Glutamatergic neuron (in vitro differentiated cells): ENCODE data around the gene IRF6. TPM values are rescaled to one million over a fixed set of nuclear protein-coding genes. Genes with fewer than 3 reads are reported as not detected.
"Not testable (repeated sequence)": the region's sequence is repeated elsewhere in the genome, so short reads cannot be mapped to it uniquely, and the experiment has no call there.

Experiments used
- DNase-seq: peaks from one replicate; pipeline ENCODE4 v3.0.0; 2022
- H3K27ac Mint-ChIP-seq: one replicate; pipeline ENCODE4 v1.8.0; 2020; ENCODE audit warnings: mild to moderate bottlenecking, mixed read lengths, inconsistent platforms; ENCODE audit not compliant: unreplicated experiment
- H3K27me3 Mint-ChIP-seq: one replicate; pipeline ENCODE4 v1.8.0; 2020; ENCODE audit warnings: mild to moderate bottlenecking, moderate library complexity, mixed read lengths, inconsistent platforms; ENCODE audit not compliant: unreplicated experiment
- H3K36me3 Mint-ChIP-seq: one replicate; pipeline ENCODE4 v1.8.0; 2020; ENCODE audit warnings: mild to moderate bottlenecking, mixed read lengths, inconsistent platforms; ENCODE audit not compliant: unreplicated experiment
- H3K4me1 Mint-ChIP-seq: one replicate; pipeline ENCODE4 v1.8.0; 2020; ENCODE audit warnings: mild to moderate bottlenecking, low read depth, mixed read lengths, inconsistent platforms; ENCODE audit not compliant: unreplicated experiment
- H3K4me3 Mint-ChIP-seq: one replicate; pipeline ENCODE4 v1.8.0; 2020; ENCODE audit warnings: mild to moderate bottlenecking, mixed read lengths, inconsistent platforms; ENCODE audit not compliant: unreplicated experiment
- H3K9me3 Mint-ChIP-seq: one replicate; pipeline ENCODE4 v1.8.0; 2020; ENCODE audit warnings: mild to moderate bottlenecking, moderate library complexity, mixed read lengths, inconsistent platforms; ENCODE audit not compliant: unreplicated experiment
- CTCF ChIP-seq: fragments of 200-600 bp; sonication (generic); IDR thresholded peaks from one replicate; pipeline ENCODE4 v1.5.0; 2021; ENCODE audit not compliant: partially characterized antibody, unreplicated experiment
- total RNA-seq: library from RNA; stranded (reverse); fragmentation: NEBNext Ultra II Directional; extraction: Animal tissue kit (Norgen Biotek cat#: 25700); gene quantifications from one replicate; pipeline ENCODE4 v1.2.1, GENCODE V29; 2021; ENCODE audit not compliant: unreplicated experiment

Gene IRF6
- total RNA-seq, 1 donor from 2014 or later = 0.47 TPM

- H3K4me1 Mint-ChIP-seq = peaks cover 1% of the 10 kb centered on the region
- H3K4me3 Mint-ChIP-seq = no peak overlapping the region
- no peak for DNase-seq
- no peaks in the 10 kb centered on the region for H3K9me3 Mint-ChIP-seq
- no peak for TF ChIP-seq CTCF
- H3K27ac Mint-ChIP-seq = no peak overlapping the region
- peaks cover 7% of the 10 kb centered on the region for H3K27me3 Mint-ChIP-seq
- H3K36me3 Mint-ChIP-seq = no peaks in the 10 kb centered on the region
Observed at GRCh38 chr1:209802780-209803152, 3.2 kb downstream of the IRF6 start.

- H3K27me3 Mint-ChIP-seq = peaks cover 7% of the 10 kb centered on the region
- H3K4me3 Mint-ChIP-seq = no peak overlapping the region
- no peaks in the 10 kb centered on the region for H3K36me3 Mint-ChIP-seq
- H3K27ac Mint-ChIP-seq = no peak overlapping the region
- no peak for DNase-seq
- TF ChIP-seq CTCF = no peak
- peaks cover 1% of the 10 kb centered on the region for H3K4me1 Mint-ChIP-seq
- no peaks in the 10 kb centered on the region for H3K9me3 Mint-ChIP-seq
Observed at GRCh38 chr1:209802117-209802779, 3.7 kb downstream of the IRF6 start.

GRCh38 chr1:209800984-209801834, 4.7 kb downstream of the IRF6 start:
- peaks cover 5% of the 10 kb centered on the region for H3K27me3 Mint-ChIP-seq
- H3K4me1 Mint-ChIP-seq = peaks cover under 1% of the 10 kb centered on the region
- H3K36me3 Mint-ChIP-seq = no peaks in the 10 kb centered on the region
- no peak overlapping the region for H3K27ac Mint-ChIP-seq
- H3K9me3 Mint-ChIP-seq = no peaks in the 10 kb centered on the region
- no peak for DNase-seq
- H3K4me3 Mint-ChIP-seq = no peak overlapping the region
- no peak for TF ChIP-seq CTCF

GRCh38 chr1:209797978-209798639, 7.8 kb downstream of the IRF6 start:
- H3K27ac Mint-ChIP-seq = no peak overlapping the region
- no peak for DNase-seq
- TF ChIP-seq CTCF = no peak
- no peaks in the 10 kb centered on the region for H3K9me3 Mint-ChIP-seq
- H3K4me3 Mint-ChIP-seq = no peak overlapping the region
- no peaks in the 10 kb centered on the region for H3K36me3 Mint-ChIP-seq
- peaks cover 2% of the 10 kb centered on the region for H3K27me3 Mint-ChIP-seq
- no peaks in the 10 kb centered on the region for H3K4me1 Mint-ChIP-seq

GRCh38 chr1:209793711-209794110, 12.2 kb downstream of the IRF6 start:
- not testable (repeated sequence) for H3K36me3 Mint-ChIP-seq, H3K27ac Mint-ChIP-seq, H3K4me3 Mint-ChIP-seq, H3K4me1 Mint-ChIP-seq, H3K27me3 Mint-ChIP-seq, H3K9me3 Mint-ChIP-seq, DNase-seq
